ENCODE data around the gene LCE1F. TPM values are rescaled to one million over a fixed set of nuclear protein-coding genes. Genes with fewer than 3 reads are reported as not detected.

The LCE1F gene
- total RNA-seq, 6 experiments from 2014 or later, result not detected

DNA sequence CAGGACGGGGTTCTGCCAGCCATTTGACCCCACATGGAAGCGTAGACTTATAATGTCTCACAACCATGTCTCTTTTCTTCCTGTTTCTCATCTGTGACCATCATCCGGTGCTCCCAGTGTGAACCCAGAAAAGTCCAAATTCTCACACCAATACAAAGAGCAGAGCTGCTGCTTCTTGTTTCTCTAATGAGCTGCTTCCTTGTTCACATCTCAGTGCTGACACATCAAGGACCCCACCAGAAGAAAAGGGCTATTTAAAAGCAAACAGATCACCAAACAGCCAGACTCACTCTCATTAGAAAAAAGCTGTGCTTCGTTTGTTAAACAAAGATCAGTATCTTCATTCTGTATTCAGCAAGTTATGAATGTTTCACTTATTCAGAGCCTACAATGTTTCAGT, 20.7 kb downstream of the LCE1F start:
- no peak overlapping the region for H3K4me3 Mint-ChIP-seq
- TF ChIP-seq, protein P1, sequence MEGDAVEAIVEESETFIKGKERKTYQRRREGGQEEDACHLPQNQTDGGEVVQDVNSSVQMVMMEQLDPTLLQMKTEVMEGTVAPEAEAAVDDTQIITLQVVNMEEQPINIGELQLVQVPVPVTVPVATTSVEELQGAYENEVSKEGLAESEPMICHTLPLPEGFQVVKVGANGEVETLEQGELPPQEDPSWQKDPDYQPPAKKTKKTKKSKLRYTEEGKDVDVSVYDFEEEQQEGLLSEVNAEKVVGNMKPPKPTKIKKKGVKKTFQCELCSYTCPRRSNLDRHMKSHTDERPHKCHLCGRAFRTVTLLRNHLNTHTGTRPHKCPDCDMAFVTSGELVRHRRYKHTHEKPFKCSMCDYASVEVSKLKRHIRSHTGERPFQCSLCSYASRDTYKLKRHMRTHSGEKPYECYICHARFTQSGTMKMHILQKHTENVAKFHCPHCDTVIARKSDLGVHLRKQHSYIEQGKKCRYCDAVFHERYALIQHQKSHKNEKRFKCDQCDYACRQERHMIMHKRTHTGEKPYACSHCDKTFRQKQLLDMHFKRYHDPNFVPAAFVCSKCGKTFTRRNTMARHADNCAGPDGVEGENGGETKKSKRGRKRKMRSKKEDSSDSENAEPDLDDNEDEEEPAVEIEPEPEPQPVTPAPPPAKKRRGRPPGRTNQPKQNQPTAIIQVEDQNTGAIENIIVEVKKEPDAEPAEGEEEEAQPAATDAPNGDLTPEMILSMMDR (IDR thresholded peaks at IDR 0.05), result no peak
- H3K27ac Mint-ChIP-seq, result no peak overlapping the region
- peaks cover 3% of the 10 kb centered on the region; the same call in 1 of the 2 replicates for H3K36me3 Mint-ChIP-seq (ENCODE audit: low read depth)
- peaks cover 4% of the 10 kb centered on the region; the same call in 1 of the 2 replicates for H3K9me3 Mint-ChIP-seq
- DNase-seq, result no peak
- H3K27me3 Mint-ChIP-seq (ENCODE audit: insufficient read depth), result peaks cover 2% of the 10 kb centered on the region; the same call in 1 of the 2 replicates
- no peaks in the 10 kb centered on the region for H3K4me1 Mint-ChIP-seq (ENCODE audit: low read depth)

DNA sequence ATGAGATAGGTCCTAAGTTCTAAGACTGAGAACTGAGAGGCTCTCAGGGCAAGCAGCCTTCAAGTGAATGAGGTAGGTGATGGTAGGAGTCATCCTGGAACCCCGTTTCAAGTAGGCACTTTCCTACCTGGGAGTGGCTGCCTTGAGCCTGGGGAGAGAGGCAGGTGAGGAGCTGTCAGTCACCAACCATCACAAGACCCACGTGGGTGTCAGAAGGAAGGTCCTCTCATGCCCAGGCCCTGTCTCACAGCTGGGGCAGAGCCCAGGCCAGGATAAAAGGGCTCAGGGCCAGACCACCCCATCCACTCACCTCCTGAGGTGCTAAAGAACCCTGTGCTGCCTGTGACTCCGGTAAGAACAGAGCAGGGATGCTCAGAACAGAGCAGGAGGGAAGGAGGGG, 21.5 kb downstream of the LCE1F start, which contains the start of gene LCE1D:
TSS of gene LCE1D (plus strand) at position 301 of the 400 bp plus-strand sequence. CDS start 1,074 bp downstream, outside the sequence.
- no peak within 1 kb of the TSS for H3K27ac Mint-ChIP-seq
- TF ChIP-seq, protein P1 (IDR thresholded peaks at IDR 0.05), result no peak
- H3K36me3 Mint-ChIP-seq (ENCODE audit: low read depth), result peaks cover 3% of the 10 kb centered on the region; the same call in 1 of the 2 replicates
- H3K4me3 Mint-ChIP-seq, result no peak within 1 kb of the TSS
- peaks cover 9% of the 10 kb centered on the region for H3K9me3 Mint-ChIP-seq
- H3K27me3 Mint-ChIP-seq (ENCODE audit: insufficient read depth), result peaks cover 3% of the 10 kb centered on the region; the same call in 1 of the 2 replicates
- DNase-seq, result no peak
- H3K4me1 Mint-ChIP-seq (ENCODE audit: low read depth), result no peaks in the 10 kb centered on the region

DNA sequence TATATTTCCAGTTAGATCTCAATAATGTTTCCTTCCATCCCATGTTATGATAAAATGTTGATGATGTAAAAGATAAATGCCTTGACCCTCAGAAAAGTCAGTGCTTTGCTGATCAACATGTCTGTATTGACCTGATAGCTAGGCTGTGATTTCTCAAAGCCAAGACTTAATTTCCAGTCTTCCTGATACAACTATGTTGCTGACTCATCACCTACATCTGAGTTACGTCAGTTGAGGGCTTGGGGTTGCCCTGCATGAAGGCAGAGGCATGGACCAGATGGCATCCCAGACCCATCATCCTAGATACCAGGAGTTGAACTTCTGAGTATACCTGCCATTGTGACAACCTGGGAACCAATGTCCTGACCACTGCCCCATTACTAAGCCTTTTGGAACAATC, 26.4 kb downstream of the LCE1F start:
- no peak overlapping the region for H3K27ac Mint-ChIP-seq
- no peak overlapping the region for H3K4me3 Mint-ChIP-seq
- TF ChIP-seq, protein P1 (IDR thresholded peaks at IDR 0.05), result no peak
- H3K4me1 Mint-ChIP-seq (ENCODE audit: low read depth), result no peaks in the 10 kb centered on the region
- H3K27me3 Mint-ChIP-seq (ENCODE audit: insufficient read depth), result peaks cover 4% of the 10 kb centered on the region; the same call in 1 of the 2 replicates
- peaks cover 3% of the 10 kb centered on the region; the same call in 1 of the 2 replicates for H3K36me3 Mint-ChIP-seq (ENCODE audit: low read depth)
- peaks cover 16% of the 10 kb centered on the region for H3K9me3 Mint-ChIP-seq
- DNase-seq, result no peak

DNA sequence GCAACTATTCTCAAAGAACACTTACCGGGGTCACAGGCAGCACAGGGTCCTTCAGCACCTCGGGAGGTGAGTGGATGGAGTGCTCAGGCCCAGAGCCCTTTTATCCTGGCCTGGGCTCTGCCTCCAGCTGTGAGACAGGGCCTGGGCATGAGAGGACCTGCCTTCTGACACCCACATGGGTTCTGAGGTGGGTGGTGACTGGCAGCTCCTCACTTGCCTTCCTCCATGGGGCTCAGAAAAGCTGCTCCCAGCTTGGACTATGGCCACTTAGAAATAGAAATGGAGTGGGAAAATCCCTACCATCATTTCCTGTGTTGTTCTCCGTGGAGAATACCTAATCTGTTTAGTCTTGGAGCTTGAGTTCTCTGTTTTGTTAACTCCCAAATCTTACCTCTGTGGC, 31.6 kb downstream of the LCE1F start, which contains the start of gene LCE1C:
TSS of gene LCE1C (minus strand) at position 76 of the 400 bp plus-strand sequence. CDS start 1,173 bp downstream, outside the sequence.
- Mint-ChIP-seq H3K4me1 (ENCODE audit: low read depth) (no peaks in the 10 kb centered on the region), H3K27me3 (ENCODE audit: insufficient read depth) (peaks cover 1% of the 10 kb centered on the region; the same call in 1 of the 2 replicates), H3K4me3 (no peak within 1 kb of the TSS), H3K27ac (no peak within 1 kb of the TSS), H3K36me3 (ENCODE audit: low read depth) (no peaks in the 10 kb centered on the region), H3K9me3 (peaks cover 6% of the 10 kb centered on the region)
- TF ChIP-seq, protein P1 (IDR thresholded peaks at IDR 0.05), result no peak
- DNase-seq, result no peak

DNA sequence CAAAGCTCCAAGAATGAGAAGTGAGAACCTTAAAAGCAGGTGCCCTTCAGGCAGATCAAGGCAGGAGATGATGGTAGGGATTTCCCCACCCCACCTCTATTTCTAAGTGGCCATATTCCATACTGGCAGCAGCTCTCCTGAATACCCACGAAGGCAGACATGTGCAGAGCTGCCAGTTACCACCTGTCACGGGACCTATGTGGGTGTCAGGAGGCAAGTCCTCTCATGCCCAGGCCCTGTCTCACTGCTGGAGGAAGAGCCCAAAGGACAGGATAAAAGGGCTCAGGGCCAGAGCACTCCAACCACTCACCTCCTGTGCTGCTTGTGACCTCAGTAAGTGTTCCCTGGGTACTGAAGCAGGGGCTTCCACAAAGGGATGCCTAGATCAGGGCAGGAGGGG, 36.1 kb downstream of the LCE1F start:
- H3K9me3 Mint-ChIP-seq, result no peaks in the 10 kb centered on the region; the same call in 1 of the 2 replicates
- H3K27ac Mint-ChIP-seq, result no peak overlapping the region
- H3K36me3 Mint-ChIP-seq (ENCODE audit: low read depth), result no peaks in the 10 kb centered on the region
- H3K4me1 Mint-ChIP-seq (ENCODE audit: low read depth), result no peaks in the 10 kb centered on the region
- no peak for DNase-seq
- TF ChIP-seq, protein P1 (IDR thresholded peaks at IDR 0.05), result no peak
- H3K4me3 Mint-ChIP-seq, result no peak overlapping the region
- peaks cover 1% of the 10 kb centered on the region; the same call in 1 of the 2 replicates for H3K27me3 Mint-ChIP-seq (ENCODE audit: insufficient read depth)

Data from HFFc6 (cell line).